Activated CD4-positive, alpha-beta T cell treated with anti-CD3 and anti-CD28 coated beads, Interleukin-2, amount 50 U/mL, for 24 hours (primary cell): ENCODE results near the gene GALNT9.
A peak's percentile ranks its signal among the peaks of the same experiment; 100 is the strongest.
"Not testable (repeated sequence)": the region's sequence is repeated elsewhere in the genome, so short reads cannot be mapped to it uniquely, and the experiment has no call there.

Experiments
- DNase-seq, 2 donors: peaks; one replicate each; pipeline ENCODE4 v3.0.0-alpha.2; 2020; ENCODE audit warnings: low read depth in 1 of 2, low spot score in 1 of 2

Gene GALNT9

GRCh38 chr12:132237772-132238487 is 91.5 kb downstream of the GALNT9 start:
- DNase-seq, result no peak

- DNase-seq, result no peak
Measured at GRCh38 chr12:132236930-132237771, 92.2 kb downstream of the GALNT9 start.

GRCh38 chr12:132236129-132236929 is 93.1 kb downstream of the GALNT9 start:
- no peak for DNase-seq

GRCh38 chr12:132235116-132235820 is 94.1 kb downstream of the GALNT9 start:
- DNase-seq, result no peak

GRCh38 chr12:132230381-132230780 is 99.0 kb downstream of the GALNT9 start:
- DNase-seq, result no peak

- DNase-seq, result no peak
Measured at GRCh38 chr12:132229926-132230325, 99.5 kb downstream of the GALNT9 start.

GRCh38 chr12:132229193-132229760 is 100.1 kb downstream of the GALNT9 start:
- DNase-seq, result no peak

GRCh38 chr12:132228476-132229192 is 100.8 kb downstream of the GALNT9 start:
- DNase-seq, result no peak

GRCh38 chr12:132227782-132228475 is 101.5 kb downstream of the GALNT9 start:
- no peak for DNase-seq

- no peak for DNase-seq
Measured at GRCh38 chr12:132227118-132227517, 102.3 kb downstream of the GALNT9 start.

GRCh38 chr12:132226604-132227003 is 102.8 kb downstream of the GALNT9 start:
- DNase-seq, result no peak

GRCh38 chr12:132225214-132225613 is 104.2 kb downstream of the GALNT9 start:
- no peak for DNase-seq

- DNase-seq, result no peak
Measured at GRCh38 chr12:132224484-132224883, 104.9 kb downstream of the GALNT9 start.

GRCh38 chr12:132222808-132223173 is 106.6 kb downstream of the GALNT9 start:
- no peak for DNase-seq

- no peak for DNase-seq
Measured at GRCh38 chr12:132222096-132222807, 107.1 kb downstream of the GALNT9 start.

GRCh38 chr12:132219761-132220160 is 109.6 kb downstream of the GALNT9 start:
- not testable (repeated sequence) for DNase-seq

- DNase-seq, result no peak
Measured at GRCh38 chr12:132219323-132219722, 110.1 kb downstream of the GALNT9 start.

GRCh38 chr12:132218915-132219314 is 110.5 kb downstream of the GALNT9 start:
- peak in 1 of 2 donors; percentile 23 for DNase-seq

GRCh38 chr12:132218527-132218875 is 110.9 kb downstream of the GALNT9 start:
- no peak for DNase-seq
